GM21619 (cell line): ENCODE data around the gene LSAMP.

Experiments used
- ATAC-seq: cut with Tn5 transposase; IDR thresholded peaks from one replicate; pipeline ENCODE4 v1.9.1; 2021; ENCODE audit not compliant: unreplicated experiment

LSAMP gene

GRCh38 chr3:116445311-116445841 lies at the start of gene LSAMP:
TSS of gene LSAMP (minus strand) at chr3:116445487.
- ATAC-seq, result no peak

- no peak for ATAC-seq
Measured at GRCh38 chr3:116492379-116492778, 47.1 kb upstream of the LSAMP start.

- ATAC-seq, result no peak
Measured at GRCh38 chr3:116483135-116483534, 37.8 kb upstream of the LSAMP start.

- ATAC-seq, result no peak
Measured at GRCh38 chr3:116476691-116477090, 31.4 kb upstream of the LSAMP start.

GRCh38 chr3:116474801-116475200 lies 29.5 kb upstream of the LSAMP start:
- ATAC-seq, result no peak

- no peak for ATAC-seq
Measured at GRCh38 chr3:116474032-116474780, 28.9 kb upstream of the LSAMP start.

- ATAC-seq, result no peak
Measured at GRCh38 chr3:116473602-116474001, 28.3 kb upstream of the LSAMP start.

- no peak for ATAC-seq
Measured at GRCh38 chr3:116470605-116471197, 25.4 kb upstream of the LSAMP start.

GRCh38 chr3:116469546-116469945 lies 24.3 kb upstream of the LSAMP start:
- no peak for ATAC-seq

GRCh38 chr3:116464276-116464798 lies 19.1 kb upstream of the LSAMP start:
- ATAC-seq, result no peak

GRCh38 chr3:116453666-116454346 lies 8.5 kb upstream of the LSAMP start:
- no peak for ATAC-seq

GRCh38 chr3:116449546-116450350 lies 4.5 kb upstream of the LSAMP start:
- no peak for ATAC-seq

- no peak for ATAC-seq
Measured at GRCh38 chr3:116445990-116446389, 703 bp upstream of the LSAMP start.

- ATAC-seq, result no peak
Measured at GRCh38 chr3:116444819-116445310, 422 bp downstream of the LSAMP start.

GRCh38 chr3:116444115-116444747 lies 1.1 kb downstream of the LSAMP start:
- ATAC-seq, result no peak

- ATAC-seq, result no peak
Measured at GRCh38 chr3:116443191-116443661, 2.1 kb downstream of the LSAMP start.

- ATAC-seq, result no peak
Measured at GRCh38 chr3:116442331-116443021, 2.8 kb downstream of the LSAMP start.

GRCh38 chr3:116441652-116442051 lies 3.6 kb downstream of the LSAMP start:
- no peak for ATAC-seq

- ATAC-seq, result no peak
Measured at GRCh38 chr3:116440196-116440595, 5.1 kb downstream of the LSAMP start.
